VCaP (cell line): ENCODE data around the gene DCP1A.

ENCODE experiments used
- H3K27ac ChIP-seq: fragments of 450-650 bp; 2 replicates; pipeline ENCODE4 v1.5.1; 2017
- CTCF ChIP-seq: fragments of 450-650 bp; conservative IDR thresholded peaks from 2 replicates; pipeline ENCODE4 v1.5.1; 2017; ENCODE audit warnings: mild to moderate bottlenecking, moderate library complexity

DCP1A gene

GRCh38 chr3:53255775-53256703 lies 91.3 kb downstream of the DCP1A start, which contains the start of gene TKT:
TSS of gene TKT (minus strand) at chr3:53256022. CDS start at chr3:53255942, 80 bp downstream.
- TF ChIP-seq CTCF, result no peak
- H3K27ac ChIP-seq, result peak within 1 kb of the TSS; percentile 95

- no peak for TF ChIP-seq CTCF
- H3K27ac ChIP-seq, result peak overlapping the region; percentile 95
Measured at GRCh38 chr3:53255423-53255774, 91.9 kb downstream of the DCP1A start.

GRCh38 chr3:53254509-53255422 lies 92.6 kb downstream of the DCP1A start:
- TF ChIP-seq CTCF, result no peak
- H3K27ac ChIP-seq, result peak overlapping the region; percentile 95

GRCh38 chr3:53253707-53254508 lies 93.4 kb downstream of the DCP1A start:
- peak overlapping the region; percentile 95 for H3K27ac ChIP-seq
- no peak for TF ChIP-seq CTCF

- H3K27ac ChIP-seq, result peak overlapping the region; percentile 95
Measured at GRCh38 chr3:53252947-53253322, 94.4 kb downstream of the DCP1A start.

GRCh38 chr3:53252096-53252946 lies 95.0 kb downstream of the DCP1A start:
- no peak for TF ChIP-seq CTCF
- peak overlapping the region; percentile 95 for H3K27ac ChIP-seq
